Stimulated activated CD8-positive, alpha-beta memory T cell treated with anti-CD3 and anti-CD28 coated beads, Interleukin-15, amount 100 ng/mL, for 4 hours (primary cell): Measurements from ENCODE around the gene NOS1AP.

Experiments used
- DNase-seq, 2 donors: peaks; one replicate each; pipeline ENCODE4 v3.0.0-alpha.2; 2020; ENCODE audit warnings: low read depth in 2 of 2

Gene NOS1AP

DNA sequence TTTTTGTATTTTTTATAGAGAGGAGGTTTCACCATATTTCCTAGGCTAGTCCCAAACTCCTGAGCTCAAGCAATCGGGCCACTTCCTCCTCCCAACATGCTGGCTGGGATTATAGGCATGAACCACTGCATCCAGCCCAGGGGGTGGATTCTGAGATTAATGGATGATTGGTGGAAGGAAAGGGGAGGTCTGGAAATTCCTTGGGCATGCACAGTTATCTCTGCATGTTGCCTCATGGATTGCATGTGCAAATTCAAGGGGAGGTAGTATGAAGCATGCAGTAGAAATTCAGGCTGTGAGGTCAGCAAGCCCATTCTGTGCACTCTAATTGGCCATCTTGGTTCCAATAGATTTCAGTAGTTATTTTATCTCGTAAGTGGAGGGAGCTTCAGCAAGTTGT, 182.7 kb downstream of the NOS1AP start:
- DNase-seq = no peak

DNA sequence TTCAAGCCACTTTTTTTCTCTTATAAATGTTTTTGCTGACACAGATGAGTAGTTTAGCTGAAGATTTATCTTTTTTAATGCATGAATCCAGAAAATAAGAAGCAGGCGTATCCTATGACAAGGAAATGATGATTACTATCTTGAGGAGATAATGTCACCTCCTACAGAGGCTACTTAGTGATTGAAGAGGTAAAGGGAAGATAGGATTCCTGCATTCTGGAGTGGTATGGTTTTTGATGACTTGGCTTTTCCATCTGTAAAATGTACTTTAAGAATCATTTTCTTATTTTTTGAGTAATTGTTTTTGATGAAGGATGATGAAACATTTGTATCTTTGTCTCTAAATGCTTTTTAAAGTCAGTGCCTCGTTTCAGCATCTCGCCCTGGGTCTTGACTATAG, 184.3 kb downstream of the NOS1AP start:
- no peak for DNase-seq

DNA sequence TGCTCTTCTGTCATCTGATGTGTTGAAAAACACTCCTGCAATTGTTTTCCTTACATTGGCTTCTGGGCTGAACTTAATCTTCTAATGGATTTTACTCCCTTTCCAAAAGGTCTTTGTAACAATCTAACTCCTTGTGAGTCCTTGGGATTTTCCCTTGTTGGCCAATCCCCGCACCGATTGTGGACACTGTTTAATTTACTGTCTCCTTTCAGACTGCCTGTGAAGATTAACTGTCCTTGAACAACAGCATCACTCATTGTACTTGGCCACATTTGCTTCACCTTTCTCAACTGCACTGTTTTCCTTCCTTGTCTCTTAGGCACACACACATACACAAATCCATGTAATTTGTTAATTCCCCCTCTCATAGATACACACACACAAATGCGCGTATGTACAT, 186.8 kb downstream of the NOS1AP start:
- no peak for DNase-seq

DNA sequence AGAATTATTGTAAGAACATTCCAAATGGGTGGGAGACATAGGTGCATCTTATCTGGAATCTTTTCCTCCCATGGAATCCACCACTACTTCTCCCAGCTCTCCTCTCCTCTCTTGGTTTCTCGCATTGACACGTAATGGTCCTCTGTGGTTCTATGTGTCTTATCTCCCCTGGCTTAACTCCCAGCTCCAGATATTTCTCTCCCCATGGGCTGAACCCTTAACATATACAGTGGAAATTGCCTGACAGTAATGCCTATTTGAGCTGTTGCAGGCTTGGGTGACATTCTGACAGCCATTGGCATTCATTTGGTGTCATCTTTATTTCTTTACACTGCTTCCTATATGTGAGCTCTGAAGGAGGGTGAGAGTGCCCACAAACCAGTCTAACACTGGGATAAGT, 188.9 kb downstream of the NOS1AP start:
- no peak for DNase-seq

DNA sequence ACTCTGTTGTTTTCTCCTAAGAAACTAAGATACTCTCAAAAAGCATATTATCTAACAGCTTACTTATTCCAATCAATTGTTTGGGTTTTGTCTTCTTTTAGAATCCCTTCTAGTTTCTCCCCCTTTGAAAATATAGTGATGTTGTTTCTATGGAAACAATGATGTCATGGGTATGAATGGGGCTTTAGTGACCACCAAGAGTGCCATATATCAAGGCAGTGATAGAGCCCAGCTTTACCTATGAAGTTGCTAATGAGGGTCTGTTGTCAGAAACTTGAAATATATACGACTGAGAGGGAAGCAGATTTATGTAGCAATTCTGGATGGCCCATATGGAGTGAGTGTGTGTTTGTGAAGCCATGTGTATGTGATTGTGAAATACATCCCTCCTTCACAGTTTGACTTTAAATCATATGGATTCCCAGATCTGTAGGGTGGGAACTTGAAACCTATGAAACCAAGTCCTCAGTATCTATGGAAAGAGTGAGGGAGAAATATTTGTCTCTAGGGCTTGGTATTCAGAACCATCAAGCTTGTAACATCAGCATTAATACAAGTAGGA, 190.5 kb downstream of the NOS1AP start:
- DNase-seq = no peak

DNA sequence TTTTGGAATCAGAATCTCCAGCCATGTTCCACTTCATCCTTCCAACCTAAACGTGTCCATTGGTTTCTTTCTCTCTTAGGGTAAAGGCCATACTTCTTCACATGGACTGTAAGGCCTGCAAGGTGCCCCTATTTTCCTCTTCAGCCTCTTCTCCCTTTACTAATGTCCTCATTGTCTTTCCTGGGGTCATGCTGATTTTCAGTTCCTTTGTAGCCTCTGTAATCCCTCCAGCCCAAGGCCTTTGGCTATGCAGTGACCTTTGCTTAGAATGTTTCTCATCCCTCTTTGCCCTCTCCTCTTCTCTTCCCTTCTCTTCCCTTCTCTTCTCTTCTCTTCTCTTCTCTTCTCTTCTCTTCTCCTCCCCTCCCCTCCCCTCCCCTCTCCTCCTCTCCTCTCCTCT, 194.6 kb downstream of the NOS1AP start:
- no peak for DNase-seq

DNA sequence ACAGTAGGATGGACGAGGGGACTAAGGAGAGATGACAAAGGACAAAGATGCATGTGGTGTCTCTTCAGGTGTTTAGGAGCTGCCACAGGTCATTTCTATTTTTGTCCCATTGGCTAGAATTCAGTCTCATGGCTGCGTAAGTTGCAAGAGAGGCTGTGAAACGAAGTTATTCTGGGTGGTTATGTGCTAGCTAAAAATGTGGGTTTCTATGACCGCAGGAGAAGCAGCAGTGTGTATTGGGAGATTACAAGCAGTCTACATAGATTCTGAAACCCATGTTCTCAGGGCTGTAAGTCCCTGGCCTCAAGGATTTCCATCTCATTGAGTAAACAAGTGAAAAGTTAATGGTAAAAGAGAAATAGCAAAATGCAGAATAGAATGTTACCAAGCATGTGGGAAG, 196.5 kb downstream of the NOS1AP start:
- no peak for DNase-seq

DNA sequence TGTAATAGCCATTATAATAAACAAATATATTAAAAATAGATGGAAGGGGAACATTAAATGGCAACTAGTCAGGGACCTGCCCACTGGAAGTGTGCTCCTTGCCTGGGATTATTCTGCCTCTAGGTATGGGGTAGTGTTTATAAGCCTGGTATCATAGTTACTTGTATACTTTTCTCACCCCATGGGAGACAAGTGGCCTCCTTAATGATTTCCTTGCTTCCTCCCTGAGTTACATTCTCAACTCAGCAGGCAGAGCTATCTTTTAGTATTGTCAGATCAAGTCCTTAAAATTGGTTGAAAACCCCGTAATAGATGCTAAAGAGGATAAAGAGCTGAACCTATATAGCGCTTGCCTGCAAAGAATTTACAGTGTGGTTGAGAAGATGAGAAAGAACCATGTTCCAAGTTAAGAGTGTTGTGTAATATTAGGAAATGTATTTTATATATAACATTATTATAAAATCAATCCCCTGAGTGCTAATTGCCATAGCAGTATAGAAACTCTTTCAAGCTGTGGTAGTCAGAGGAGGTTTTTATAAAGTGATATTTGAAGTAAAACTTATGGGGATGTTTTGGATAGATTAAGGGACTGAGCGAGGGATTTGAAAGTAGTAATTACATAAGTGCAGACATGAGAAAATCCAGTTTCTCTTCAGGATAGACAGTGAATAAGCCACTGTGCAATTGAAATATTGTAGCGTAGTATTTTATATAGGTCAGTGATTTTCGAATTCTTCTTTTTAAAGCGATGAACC, 200.7 kb downstream of the NOS1AP start:
- DNase-seq = no peak

DNA sequence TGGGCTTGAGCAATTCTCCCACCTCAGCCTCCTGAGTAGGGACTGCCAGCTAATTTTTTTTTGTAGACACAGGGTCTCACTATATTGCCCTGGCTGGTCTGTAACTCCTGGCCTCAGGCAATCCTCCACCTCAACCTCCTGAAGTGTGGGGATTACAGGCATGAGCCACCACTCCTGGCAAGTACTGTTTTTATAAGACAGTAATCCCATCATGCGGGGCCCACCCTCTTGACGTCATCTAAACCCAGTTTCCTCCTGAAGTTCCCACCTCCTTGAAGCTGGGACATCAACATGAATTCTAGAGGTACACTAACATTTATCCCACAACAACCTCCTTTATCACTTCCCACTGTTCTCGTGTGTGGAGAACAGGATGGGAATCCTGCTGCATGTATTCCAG, 202.5 kb downstream of the NOS1AP start:
- DNase-seq = no peak

DNA sequence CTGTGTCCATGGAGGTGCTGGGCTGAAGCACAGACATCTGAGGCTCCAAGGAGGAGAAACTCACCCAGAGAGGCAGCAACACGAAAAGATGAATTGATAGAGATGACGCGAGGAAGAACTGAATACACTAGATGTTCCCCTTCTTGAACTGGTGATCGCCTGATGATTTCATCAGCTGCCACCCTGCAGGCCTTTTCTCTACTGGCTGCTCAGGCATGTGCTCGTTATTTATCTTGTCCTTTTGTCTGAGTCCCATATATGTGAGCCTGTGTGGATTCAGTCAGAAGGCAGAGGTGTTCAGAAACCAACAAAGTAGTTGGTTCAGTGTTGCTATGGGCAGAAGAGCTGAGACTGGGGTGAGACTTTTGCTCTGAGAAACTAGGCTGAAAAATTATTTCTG, 202.9 kb downstream of the NOS1AP start:
- DNase-seq = no peak

DNA sequence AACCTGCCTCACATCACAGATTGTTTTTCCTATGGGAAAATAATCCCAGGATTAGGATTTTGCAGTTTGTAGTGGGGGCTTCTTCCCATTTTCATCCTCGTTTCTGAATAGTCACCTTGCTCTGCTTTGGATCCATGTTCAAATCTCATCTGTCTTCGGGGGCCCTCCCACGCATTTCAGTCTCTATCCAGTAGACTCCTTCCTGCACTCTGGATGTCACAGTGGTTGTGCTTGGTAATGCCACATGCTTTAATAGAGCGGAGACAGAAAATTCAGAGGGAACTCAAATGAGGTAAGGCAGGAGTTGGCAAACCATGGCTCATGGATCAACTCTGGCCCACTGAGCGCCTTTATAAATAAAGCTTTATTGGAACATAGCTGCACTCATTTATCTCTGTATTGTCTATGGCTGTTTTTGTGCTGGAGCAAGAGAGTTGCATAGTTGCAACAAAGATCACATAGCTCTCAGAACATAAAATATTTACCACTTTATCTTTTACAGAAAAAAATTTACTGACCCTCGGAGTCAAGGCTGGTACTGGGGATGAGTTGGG, 206.2 kb downstream of the NOS1AP start:
- no peak for DNase-seq

DNA sequence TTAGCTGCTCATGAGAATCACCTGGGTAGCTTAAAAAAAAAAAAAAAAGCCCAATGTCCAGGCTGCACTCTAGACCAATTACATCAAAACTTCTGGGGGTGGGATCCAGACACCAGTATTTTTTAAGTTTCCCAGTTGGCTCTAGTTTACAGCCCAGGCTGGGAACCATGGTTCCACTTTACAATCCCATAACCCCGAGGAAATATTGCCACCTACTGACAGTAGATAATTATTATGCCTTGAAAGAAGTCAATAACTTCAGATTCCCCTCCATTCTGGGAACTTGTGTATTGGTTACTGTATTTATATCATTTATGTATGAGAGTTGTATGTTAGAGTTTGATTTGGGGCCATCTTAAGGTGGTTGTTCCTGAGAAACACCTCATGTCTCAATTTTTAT, 207.0 kb downstream of the NOS1AP start:
- DNase-seq = no peak

DNA sequence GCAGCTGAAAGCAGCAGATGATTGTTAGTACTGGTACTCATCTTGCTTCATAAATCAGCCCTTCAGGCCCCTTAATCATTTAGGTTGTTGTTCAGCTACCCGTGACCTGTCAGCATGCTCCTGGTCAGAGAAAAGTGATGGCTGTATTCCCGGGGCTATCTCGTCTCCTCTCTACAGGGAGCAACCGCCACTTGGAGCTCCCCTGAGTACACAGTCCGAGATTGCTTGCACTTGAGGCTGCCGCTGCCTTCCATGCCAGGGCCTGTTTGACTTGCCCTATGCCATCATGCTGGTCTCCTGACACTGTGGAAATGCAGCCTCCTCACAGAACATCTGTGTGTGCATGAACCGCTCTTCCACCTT, 209.6 kb downstream of the NOS1AP start:
- no peak for DNase-seq

DNA sequence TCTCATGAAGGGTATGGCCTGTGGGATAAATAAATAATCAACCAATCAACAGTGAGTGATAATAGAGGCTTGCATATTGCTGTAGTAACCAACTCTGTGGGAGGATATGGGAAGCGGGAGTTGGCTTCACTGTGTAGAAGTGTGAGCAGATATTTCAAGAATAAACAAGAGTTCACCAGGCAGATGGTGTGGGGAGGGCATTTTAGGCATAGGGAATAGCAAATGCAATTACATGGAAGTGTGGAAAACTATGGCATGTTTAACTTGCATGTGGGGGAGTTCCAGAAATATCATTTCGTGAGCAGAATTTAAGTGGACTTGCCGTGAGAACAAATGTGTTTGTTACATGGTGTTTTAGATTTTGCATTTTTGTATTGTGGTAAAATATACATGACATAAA, 211.9 kb downstream of the NOS1AP start:
- DNase-seq = no peak

DNA sequence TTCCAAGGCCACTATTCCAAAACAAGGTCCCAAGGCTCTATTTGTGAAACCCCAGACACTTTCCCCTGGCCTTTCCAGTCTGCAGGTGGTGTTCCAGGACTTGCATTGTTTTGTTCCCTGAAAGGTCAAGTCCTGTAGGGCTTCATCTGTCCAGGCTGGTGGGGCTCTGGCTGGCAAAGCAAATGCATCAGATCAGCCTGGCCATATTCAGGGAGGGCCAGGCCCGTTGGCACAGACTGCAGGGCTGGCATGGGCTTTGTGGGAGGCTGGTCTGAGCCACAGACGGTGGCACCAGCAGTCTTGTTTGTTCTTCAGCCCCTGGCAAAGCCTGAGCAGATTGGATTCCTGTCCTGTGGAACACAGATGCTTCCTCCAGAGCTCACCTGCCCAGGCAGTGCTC, 214.2 kb downstream of the NOS1AP start:
- no peak for DNase-seq

DNA sequence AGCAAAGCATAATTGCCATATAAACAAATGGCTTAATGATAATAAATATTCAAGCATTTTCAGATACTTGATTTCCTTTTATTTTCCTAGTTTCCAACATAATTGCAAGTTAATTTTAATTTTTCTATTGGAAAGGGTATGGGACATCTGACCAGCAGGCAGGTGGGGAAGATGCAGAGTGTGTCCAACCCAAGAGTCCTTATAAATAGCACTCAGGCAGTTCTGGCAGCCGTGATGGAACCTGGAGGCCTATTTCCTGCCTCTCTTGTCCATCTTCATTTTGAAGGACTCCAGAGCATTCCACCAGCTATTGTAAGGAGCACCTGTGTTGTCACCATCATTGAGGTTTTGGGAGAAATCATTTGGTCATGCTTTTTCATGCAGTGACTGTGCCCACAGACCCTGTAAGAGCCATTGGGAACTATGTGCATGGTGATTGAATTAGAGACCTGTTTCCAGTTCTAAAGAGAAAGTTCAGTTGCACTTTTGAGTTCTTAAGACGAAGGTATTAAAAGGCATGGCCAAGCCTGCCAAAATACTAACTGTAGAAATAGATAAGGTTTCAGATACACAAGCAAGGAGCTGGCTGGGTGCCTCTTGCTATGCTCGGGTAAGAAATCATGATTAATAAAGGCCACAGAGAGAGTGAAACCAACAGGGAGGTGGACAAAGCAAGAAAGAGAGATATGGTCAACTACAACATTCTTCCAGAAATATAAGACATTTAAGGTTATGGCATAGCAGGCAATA, 214.9 kb downstream of the NOS1AP start:
- no peak for DNase-seq

DNA sequence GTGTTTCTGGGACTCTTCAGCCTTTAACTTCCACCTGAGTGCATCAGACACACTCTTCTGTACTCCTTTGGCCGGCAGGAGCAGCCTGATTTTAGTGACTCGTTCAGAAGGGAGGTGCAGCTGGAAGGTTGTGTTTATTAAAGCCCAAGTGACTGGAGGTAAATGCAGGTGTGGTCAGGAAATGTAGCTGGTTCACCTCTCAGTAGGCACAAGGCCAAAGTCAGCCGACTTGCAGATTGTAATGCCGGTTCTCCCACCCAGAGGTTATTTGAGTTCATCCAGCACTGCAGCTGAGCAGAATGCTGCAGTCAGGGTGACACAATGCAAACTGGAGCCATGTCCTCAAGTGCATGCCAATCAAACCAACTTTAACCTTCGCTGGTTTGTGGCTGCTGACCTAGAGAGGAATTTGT, 215.7 kb downstream of the NOS1AP start:
- DNase-seq = no peak

DNA sequence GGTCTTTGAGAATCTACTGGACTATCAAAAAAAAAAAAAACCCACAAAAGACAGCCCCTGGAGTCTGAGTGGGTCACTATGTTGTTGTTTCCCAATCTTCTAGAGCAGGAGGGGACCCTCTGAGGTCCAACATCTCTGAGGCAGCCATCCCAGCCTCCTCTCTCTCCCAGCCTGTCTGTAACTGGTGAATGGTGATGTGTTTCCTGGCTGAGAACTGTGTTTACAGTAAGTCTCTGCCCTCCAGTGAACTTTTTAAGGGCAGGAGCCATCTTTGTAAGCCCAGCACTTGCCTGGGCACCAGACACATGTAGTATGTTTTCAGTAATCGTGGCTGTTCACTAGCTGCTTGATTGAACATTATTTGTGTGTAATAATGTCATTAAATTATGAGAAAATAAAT, 221.5 kb downstream of the NOS1AP start:
- DNase-seq = no peak

DNA sequence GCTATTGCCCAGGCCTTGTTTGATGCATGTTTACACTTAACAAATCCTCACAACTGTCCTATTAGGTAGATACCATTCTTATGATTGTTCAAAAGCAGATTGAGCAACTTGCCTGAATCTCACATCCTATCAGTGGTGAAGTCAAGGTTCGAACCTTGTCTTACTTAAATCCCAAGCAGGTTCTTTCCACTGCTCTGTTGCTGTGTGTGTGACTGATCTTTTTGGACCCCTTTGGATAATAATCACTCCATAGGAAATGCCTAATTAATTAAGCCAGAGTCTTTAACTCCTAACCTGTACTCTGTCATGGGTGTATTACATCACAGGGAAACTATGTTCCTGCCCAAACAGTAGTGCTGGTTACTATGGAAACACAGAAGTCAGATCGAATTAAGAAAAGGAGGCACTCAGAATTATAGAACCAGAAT, 222.9 kb downstream of the NOS1AP start:
- no peak for DNase-seq

DNA sequence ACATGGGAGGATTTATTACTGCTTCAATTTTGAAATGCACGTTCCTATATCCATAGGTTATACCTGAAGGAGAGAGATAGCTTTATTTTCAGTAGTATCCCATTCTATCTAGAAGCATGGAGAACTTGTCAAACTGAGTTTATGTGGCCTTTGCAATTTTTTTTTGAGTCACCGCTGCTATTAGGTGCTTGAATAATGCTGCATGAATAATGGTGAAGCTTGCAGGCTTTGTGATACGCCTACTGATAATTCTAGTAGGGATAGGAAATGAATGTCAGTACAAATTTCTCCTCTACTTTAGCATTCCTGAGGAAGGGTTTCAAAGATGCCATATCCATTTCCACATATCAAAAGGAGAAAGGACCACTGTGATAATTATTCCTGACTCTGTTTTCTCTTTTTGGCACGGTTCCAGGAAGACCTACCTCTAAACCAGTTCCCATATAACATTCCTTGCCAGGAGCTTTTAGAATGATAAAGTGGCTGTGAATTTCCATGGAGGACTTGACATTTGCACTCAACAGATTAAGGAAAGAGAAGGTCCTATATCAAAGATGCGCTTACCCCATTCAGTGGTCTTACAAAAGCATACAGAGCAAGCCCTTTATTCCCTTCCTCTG, 223.7 kb downstream of the NOS1AP start:
- DNase-seq = no peak

DNA sequence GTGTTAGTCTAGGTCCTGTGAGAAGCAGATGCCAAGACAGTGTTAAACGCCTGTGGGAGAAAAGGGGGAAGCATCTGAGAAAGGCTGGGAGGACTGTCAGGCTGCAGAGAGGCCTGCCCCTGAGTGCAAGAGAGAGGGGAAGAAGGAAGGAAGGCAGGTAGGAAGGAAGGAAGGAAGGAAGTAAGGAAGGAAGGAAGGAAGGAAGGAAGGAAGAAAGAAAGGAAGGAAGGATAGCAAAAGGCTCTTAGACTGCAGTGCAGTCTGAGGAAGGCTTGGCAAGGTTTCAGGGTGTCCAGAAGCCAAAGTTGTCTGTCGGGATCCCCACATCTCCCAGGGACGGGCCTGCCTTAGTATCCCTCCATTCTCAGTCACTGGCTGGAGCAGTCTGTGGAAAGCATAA, 224.5 kb downstream of the NOS1AP start:
- DNase-seq = no peak

DNA sequence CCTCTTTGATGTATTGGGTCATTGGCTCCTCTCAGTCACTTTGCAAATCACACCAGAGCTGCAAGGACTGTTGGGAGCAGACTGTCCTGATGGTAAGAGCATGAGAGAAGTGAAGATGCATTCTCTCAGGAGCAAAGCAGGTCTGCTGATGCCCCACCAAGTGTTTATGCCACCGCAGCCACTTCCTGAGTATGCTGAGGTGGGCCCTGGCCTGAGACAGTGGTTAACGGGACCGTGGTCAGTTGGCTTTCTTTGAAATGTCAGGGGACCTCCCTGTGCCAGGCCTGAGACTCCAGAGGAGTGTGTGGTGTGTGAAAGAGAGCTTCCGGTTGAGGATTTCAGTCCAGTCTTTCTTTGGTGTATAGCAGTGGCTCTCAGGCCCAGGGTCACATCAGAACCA, 227.7 kb downstream of the NOS1AP start:
- no peak for DNase-seq

DNA sequence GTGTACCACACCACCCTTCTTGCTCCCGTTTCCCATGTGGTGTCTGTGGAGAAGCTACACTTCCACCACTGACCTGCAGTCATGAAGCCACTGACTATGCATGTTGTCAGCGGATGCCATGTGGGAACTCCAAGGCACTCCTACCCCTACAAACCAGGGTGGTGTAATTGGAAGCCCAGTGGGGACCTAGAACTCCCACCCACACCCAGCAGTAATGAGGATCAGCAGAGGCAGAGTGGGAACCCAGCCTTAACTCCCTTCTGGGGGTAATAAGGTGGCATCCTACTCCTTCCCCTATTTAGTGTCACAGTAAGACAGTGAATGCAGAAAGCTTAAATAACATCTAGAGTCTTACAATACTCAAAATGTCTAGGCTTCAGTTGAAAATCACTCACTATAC, 228.8 kb downstream of the NOS1AP start:
- DNase-seq = no peak
